ENCODE measurements around the gene ATXN7.

DNA sequence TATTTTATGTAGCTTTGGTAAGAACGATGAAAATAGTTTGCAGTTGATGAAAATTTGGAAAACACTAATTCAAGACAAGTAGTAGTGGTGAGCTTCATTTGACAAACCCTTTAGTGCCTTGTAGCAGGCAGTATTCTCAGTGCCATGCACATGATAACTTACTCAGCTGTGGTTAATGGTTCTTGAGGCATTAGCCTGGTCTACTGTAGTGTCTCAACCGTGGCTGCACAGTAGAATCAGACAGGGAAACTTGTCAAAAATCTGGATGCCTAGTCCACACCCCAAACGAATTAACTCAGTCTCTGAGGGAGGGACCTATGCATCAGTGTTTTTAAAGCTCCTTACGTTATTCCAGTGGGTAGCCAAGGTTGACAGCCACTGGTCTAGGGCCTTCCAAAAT, 114.2 kb downstream of the ATXN7 start:
- no peak for TF ChIP-seq CTCF (IDR thresholded peaks at IDR 0.05)
- TF ChIP-seq POLR2A (IDR thresholded peaks at IDR 0.05): no peak

Data from stomach (tissue), 4 donors.